OCI-M2 (cell line): Measurements from ENCODE around the gene ZNF423.

Experiments used
- DNase-seq: peaks from one replicate; lab custom pipeline; 2025; ENCODE audit not compliant: unreplicated experiment; lab: John Stamatoyannopoulos, UW

The ZNF423 gene

DNA sequence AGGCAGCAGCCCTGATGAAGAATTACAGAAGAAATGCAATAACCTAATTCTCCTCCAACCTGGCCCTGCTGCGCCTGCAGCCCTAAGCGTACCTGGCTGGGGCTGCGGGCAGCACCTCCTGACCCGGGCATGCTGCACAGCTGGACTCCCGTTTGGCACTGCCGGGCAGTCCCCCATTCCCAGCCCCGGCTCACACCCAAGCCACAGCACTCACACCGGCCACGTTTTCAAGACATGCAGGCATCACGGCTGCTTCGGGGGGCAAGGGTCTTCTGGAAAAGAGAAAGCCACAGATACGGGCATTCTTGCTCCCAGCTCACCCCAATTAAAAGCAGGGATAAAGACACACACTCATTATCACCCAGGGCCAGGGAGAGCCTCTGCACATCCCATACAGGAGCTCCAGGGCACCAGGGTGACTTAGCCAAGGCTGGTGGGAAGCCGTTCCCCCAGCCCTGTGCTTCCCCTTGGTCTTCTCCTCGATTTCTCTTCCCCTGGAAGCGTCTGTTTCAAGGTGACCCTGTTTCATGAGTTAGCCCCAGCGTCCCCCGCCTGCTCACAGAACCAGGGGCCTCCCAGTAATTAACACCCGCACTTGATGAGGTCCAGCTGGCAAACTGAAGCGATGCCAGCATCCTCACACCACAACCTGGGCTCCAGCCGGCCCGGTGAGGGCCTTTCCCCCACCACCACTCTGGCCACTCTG, 265.6 kb downstream of the ZNF423 start:
- no peak for DNase-seq

DNA sequence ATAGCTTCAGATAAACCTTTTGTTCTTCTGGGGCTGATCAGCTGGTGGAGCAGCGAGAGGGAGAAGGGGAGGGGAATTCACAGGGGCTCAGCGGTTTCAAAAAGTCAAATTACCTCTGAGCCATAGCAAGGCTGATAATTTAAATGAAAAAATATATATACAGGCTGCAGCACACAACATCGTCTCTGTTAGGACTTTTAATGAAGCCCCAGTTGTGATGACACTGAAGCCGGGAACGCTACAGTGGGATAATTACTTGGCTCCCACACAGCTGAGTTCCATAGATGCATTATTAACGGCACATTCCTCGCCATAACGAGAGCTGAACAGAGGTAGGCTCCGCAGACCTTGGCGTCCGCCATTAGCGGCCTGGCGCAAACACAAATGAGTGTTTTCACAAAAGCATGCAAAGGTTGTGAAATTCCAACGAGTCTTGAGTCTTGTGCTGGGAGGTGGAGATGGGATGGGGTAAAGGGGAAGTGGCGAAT, 266.3 kb downstream of the ZNF423 start:
- no peak for DNase-seq

DNA sequence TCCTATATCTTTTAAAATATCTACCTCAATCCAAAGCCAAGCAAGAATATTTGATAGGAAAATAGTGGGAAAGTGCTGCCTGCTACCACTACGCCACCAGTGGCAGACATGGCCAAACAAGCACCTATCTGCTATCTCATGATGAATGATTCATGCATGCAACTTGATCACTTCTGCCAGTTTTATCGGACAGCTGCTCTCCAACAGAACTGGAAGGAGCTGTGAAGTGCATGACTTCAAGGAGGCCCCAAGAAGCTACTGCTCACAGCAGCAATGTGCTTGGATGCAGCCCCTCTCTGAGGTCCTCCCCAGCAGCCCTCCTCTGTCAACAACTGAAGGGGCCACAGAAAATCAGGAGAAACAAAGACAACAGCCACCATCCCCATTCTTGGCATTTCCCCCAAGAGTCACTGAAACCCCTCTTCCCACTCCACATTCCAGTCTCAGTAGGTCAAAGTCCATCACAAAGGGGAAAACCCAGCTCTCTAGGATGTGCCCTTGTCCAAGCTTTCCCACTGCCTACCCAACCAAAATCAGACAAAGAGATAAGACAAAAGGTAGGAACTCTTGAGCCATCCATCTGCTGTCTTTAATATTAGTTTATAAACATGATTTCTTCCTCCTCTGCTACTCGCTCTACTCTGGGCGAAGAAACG, 267.1 kb downstream of the ZNF423 start:
- DNase-seq: no peak

DNA sequence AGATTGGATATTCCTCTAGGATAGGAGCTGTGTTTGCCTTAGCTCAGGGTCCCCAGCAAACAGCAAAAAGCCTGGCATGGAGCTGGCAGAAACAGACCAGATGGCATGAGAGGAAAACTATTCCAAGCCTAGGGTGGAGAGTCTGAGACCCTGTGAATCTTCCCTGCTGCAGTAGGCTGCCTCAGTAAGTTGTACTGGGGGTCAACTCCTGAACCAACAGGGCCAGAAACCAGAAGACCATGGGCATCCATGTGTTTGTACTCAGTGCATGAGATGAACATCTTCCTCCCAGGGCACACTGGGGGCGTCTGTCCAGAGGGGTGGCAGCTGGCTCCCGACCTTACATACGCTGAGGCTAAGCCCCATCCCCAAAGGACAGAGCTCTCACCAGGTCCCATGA, 267.9 kb downstream of the ZNF423 start:
- DNase-seq: no peak

DNA sequence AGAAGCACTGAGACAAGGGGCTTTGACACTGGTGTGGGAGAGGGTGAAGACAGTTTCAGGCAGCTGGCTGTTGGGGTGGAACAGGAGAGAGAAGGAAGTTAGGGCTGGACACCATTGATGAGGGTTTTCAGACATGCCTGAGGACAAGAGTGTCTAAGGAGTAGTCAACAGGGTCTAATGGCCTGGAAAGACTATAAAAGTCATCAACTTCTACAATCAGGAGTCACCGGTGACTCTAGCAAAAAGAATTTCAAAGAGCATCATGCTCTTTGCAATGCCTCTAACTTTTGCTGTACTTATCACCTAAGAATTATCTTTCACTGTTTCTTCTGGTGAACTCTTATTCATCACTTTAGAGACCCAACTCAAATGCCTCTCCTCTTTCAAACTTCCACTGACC, 268.4 kb downstream of the ZNF423 start:
- DNase-seq: no peak

DNA sequence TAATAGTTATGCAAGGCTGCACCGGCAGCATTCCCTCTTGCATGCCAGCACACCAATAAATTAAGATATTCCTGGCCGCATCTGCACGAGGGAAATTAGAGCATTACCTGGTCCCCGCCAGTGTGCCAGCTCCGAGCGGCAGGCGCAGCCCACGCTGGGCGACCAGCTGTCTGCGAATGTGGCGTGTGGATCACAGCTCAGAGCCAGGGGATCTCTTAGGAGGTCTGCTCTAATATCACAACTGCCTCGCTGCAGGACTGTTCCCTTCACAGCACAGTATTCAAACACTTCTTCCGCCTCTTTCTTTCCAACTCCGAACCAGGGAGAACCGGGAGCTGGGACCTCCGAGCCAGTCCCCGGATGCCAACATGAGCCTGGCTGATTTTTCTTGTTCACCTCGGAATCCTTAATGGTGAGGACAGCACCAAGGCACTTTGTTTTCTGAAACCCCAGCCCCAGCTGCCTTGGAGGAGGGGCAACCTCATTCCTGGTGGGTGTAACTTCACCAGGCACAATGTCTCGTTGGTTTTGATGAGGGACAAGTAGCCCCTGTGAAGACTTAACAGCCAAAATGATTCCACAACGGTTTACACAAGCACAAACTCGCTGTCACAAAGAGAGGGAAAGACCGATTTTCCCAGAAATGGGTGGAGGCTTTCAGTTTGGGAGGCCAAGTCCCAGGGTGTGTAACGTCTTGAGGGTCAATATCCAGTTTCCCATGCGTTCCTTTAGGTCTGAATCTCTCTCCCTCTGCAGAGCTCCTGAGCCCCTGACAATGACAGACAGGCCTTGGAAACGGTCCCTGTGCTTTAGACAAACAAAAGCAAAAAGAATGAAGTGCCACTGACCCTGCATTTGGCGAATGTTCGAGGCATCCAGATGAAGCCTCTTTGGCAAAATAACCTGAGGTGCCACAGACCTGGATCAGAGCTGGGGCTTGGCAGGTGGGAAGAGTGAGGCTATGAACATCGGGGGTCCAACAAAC, 269.2 kb downstream of the ZNF423 start:
- no peak for DNase-seq

DNA sequence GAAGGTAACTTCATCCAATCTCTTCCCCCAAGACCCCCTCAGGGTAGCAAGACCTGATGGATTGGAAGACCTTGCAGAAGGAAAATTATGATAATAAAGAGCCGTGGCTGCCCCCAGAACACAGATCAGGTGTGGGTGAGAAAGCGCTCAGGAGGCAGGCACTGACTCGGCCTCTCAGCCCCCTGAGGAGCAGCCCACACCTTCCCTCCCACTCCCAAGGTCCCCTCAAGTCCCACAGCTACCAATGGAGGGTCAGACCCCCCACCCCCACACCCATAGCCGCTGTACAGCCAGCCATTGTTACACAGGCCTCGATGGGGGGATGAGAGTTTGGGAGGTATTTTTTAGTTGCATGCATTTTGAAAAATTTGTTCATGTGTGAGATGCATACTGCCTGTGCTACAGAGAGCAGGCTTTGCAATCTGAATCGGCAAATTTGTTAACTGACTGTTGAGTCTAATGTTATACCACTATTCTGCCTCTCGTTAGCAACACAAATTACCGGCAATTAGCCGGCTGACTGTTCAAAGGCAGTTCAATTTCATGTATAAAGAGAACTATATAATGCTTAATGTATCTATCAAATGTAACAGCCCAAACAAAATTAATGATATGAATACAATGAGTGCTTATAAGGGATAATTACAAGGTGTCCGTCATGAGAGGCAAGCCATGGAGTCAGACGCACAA, 270.6 kb downstream of the ZNF423 start:
- DNase-seq: no peak

DNA sequence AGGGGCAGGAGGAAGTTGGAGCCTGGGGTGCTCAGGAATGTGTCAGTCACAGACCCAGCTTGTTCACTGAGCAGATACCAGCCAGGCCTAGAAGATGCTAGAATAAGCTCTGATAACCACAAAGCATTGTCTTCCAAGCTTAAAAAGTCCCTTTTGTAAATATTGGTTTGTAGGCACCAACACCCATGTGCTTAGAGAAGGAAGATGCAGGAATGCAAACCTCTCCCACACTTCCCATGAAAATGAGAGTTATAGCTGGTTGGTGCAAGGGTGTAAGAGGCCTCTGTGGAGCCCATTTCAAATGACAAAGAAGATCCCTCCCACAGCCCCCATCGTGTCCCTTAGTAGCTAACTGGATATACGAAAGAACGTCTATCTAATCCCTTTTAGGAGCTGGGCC, 272.0 kb downstream of the ZNF423 start:
- DNase-seq: no peak

DNA sequence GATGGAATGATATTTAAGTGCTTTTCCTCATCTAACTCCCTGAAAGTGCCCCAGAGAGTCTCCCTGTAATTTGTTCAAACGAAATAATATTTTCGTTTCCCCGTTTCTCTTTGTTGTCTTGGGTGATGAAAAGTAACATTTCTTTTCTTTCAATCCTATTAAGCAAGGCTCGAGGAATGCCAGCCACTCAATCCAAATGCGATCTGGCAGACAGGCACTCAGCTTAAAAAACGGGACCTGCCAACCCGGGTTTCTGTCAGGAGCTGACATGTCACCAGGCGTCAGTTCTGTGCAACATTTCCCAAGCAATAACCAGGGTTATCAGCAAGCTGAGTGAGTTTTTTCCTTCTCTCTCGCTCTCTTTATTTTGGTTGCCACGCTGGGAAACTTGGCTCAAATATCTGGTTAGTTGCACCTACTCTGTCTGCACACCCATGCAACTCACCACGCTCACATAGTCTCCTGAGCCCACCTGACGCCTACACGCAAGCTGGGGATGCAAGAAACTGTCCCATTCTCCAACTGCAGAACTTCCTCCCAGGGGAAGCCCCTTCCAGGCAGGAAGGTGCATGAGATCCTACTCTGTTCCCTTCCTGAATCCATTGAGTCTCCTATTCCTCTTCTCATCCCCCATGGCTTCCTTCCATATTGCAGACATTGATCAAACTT, 274.1 kb downstream of the ZNF423 start:
- DNase-seq: no peak

DNA sequence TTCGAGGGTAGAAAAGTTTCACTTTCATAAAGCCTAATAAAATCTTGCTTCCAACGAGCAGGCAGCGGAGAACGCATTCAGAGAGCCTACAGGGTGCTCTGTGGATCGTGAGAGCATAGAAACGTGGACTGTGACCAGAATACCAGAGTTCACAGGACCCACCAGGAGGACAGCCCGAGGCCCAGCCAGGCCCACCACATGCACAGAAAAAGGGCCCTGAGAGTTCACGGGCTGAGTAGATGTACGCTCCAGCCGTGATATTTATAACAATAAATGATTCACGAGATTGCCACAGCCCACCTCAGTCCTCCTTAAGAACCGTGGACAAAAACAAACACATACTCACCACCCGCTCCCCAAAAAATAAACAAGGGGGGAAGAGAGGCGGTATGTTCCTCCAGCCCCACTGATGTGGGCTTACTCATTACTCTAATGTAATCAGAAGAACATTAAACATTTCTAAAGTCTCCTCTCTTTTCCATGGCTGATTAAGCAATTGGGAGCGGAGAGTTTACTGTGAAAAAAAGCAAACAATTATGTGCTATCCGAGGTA, 275.1 kb downstream of the ZNF423 start:
- DNase-seq: no peak

DNA sequence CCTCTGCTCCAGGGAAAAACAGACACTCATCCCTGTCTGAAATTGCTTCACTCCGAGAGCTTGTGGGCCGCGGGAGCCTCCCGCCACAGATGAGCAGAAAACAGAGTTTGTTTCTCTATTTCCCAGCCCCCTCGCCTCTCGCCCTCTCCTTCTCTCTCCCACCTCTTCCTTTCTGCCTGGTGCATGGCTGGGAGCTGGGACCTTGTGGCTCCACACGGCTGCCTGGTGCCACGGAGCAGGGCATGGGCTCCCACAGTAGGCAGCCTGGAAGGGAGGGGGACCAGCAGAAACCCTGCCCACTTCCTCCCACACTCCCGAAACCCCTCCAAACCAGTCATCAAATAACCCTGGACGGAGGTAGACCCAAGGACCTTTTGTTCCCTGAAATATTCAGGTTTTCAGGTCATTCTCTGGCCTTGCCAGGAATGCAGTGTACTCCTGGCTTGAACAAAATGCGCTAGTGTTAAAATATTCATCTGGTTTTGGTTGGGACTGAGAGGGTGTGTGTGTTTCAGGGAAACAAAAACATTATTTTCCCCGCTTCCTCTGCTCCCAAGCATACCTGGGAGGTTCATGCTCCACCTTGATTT, 277.4 kb downstream of the ZNF423 start:
- no peak for DNase-seq

DNA sequence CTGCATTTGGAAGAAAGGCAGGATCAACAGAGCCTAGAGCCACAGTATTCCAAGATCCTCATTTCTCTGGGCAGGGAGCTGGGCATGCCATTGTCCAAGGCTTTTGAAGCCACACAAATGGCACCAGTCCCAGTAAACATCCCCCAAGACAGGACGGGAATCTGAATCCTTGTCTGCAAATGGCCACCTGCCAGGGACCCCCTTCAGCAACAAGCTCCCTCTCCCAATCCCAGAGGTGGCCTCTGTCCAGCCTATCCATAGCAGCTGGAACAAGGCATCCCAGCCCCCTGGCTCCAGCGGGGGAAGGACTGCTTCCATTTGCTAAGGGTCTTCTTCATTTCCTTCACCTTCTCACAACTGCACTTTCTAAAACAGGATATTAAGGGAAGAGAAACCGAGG, 277.9 kb downstream of the ZNF423 start:
- DNase-seq: no peak

DNA sequence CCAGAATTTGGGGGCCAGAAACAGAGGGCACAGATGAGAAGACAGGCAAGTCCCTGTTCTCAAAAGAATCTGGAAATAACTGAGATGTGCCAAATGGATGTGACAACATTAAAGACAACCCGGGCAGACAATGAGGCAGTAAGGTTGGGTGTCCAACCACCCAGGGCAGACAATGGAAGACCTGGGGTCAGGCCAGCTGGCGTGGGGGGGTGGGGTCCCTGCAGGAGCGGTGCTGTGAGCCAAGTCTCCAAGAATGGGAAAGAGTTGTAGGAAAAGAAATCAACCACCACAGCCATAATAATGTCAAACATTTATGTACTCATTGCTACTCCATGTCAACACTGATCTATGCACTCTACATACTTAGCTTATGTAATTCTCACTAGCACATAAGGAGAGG, 279.0 kb downstream of the ZNF423 start:
- no peak for DNase-seq

DNA sequence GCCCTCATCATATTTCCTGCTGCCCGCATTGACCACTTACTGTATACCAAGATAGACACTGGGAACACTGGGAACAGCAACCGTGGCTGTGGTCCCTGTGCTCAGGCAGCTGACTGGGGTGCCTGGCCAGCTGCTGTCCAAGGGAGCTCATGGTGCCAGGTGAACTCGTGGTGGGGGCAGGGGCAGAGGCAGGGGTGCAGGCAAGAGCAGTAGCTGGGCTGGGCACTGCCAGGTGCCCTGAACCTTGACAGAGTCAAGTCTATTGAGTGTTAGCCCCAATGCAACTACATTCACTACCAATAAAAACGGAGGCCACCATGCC, 279.8 kb downstream of the ZNF423 start:
- DNase-seq: no peak

DNA sequence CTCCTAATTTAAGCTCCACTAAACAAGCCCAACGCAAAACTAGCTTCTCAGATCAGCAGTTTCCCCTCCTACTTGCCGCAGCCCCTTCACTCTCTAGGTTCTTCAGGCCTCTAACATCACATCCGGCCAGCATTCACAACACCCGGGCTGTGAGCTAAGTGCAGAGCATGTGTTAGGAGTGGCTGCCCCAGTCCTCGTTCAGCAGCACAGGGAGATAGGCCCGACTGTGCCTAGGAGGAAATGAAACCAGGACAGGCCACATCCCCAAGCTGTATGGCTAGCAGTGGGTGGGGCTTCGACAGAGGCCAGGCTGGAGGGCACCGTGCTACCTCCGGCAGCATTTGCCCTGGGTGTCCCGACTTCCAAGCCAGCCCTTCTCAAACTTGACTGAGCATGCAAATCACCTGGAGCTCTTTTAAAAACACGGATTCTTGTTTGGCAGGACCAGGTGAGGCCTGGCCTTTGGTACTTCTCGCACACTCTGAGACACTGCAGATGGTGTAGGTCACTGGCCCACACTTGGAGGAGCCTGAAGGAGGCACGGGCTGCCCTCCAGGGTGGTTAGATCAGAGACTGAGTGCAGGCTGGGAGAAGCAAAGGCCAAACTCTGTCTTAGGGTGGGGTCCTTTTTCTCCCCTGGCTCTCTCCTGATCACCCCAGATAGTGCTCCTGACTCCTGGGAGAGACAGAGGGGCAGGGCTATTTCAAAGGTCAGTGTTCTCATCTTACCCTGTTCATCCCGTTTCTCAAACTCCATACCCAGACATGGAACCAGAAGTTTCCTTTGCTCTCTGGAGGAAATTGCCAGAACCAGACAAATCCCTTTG, 280.4 kb downstream of the ZNF423 start:
- no peak for DNase-seq

DNA sequence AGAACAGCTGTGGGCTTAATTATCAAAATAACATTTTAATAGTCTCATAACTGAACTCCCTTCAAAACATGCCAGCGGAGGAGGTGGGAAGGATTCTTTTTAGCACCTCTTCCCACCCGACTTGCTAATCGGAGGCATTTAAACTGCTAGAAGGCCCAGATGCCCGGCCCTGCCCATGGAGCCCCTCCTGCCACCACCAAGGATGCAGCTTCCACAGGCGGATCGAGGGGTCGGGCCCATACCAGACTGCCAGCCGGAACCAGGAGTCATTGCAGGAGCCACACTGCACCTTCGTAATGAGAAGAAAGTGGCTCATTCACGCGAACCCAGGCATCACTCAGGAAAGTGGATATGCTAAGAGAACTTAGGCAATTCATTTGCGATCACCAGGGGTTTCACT, 281.1 kb downstream of the ZNF423 start:
- DNase-seq: no peak

DNA sequence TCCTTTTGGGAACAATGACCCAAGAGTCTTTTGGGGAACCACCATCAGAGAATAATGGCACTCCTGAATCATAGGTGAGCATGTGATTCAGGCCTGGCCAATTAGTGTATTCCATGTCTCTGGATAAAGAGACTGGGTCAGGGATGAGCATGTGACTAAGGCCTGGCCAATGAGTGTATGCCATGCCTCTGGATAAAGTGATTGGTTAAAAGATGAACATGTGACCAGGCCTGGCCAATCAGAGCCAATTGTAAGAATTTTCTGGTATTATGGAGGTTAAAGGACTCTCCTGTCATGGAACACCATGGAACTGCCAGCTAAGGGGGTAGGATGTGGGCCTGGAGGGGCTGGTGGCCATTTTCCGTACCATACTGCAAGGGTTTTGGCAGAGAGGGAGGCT, 288.0 kb downstream of the ZNF423 start:
- no peak for DNase-seq

DNA sequence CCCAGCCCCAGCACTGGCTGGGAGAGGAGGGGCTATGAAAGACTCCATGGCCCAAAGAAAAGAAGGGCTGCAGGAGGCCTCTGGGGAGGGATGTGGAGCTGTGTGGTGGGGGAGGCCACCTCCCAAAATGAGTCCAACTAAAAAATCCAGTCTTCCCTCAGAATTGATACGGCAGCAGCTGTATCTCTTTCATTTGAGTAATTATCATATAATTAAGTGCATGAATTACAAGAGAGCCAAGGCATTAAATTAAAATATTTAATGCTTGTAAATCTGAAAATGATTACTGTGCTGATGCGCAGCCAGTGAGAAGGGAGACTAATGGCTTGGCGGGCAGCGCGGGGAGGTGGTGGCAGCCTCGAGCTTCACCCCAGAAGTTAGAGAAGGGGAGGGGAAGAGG, 289.5 kb downstream of the ZNF423 start:
- DNase-seq: no peak
